IMR-90 (cell line): Measurements from ENCODE around the gene UBFD1. TPM values are rescaled to one million over a fixed set of nuclear protein-coding genes. Genes with fewer than 3 reads are reported as not detected.

Experiments
- ATAC-seq: fragments of 200-7000 bp; cut with Tn5 transposase; 2 replicates; pipeline ENCODE4 v1.9.1; 2020; ENCODE audit warnings: low read depth, mild to moderate bottlenecking, moderate library complexity
- BruUV-seq: library from RNA; stranded (reverse); fragments of 400-500 nt; replicated peaks from 2 replicates; lab custom pipeline; 2021; lab: Mats Ljungman, UMichigan
- CTCF ChIA-PET: fragments of 300-600 bp; formaldehyde crosslinking; extraction: SDS; loops from one replicate; lab custom pipeline; 2021; ENCODE audit warnings: antibody characterized with exemption; lab: Yijun Ruan, JAX
- POLR2A ChIA-PET: fragments of 300-600 bp; sonication (Branson Sonifier 250); formaldehyde crosslinking; loops from one replicate; lab custom pipeline; 2022; ENCODE audit warnings: antibody characterized with exemption; ENCODE audit not compliant: unreplicated experiment; lab: Charles Lee
- DNase-seq: peaks from one replicate; pipeline ENCODE4 v3.0.0; 2013
- H2AFZ ChIP-seq: replicated peaks from 2 replicates; pipeline ENCODE3; 2013; ENCODE audit warnings: low read length, mild to moderate bottlenecking; ENCODE audit not compliant: poor library complexity
- H2AK5ac ChIP-seq: 2 replicates; pipeline ENCODE4 v1.6.1; 2013; ENCODE audit warnings: low read depth, low read length, inconsistent platforms
- H2AK9ac ChIP-seq: replicated peaks from 2 replicates; pipeline ENCODE3; 2013; ENCODE audit warnings: mild to moderate bottlenecking, low read depth, low read length, moderate library complexity; ENCODE audit not compliant: poor library complexity
- H2BK120ac ChIP-seq: 2 replicates; pipeline ENCODE4 v1.6.1; 2013; ENCODE audit warnings: low read depth, low read length, inconsistent platforms
- H2BK15ac ChIP-seq: 3 replicates; pipeline ENCODE4 v1.6.1; 2013; ENCODE audit warnings: low read depth, low read length, inconsistent platforms
- H2BK20ac ChIP-seq: 2 replicates; pipeline ENCODE4 v1.6.1; 2013; ENCODE audit warnings: low read depth, mild to moderate bottlenecking, inconsistent platforms, low read length, moderate library complexity
- H2BK5ac ChIP-seq: 2 replicates; pipeline ENCODE4 v1.6.1; 2013; ENCODE audit warnings: mild to moderate bottlenecking, low read depth, low read length, inconsistent platforms; ENCODE audit not compliant: poor library complexity, severe bottlenecking
- H3K14ac ChIP-seq: replicated peaks from 2 replicates; pipeline ENCODE4 v1.6.1; 2013; ENCODE audit warnings: low read depth, low read length, inconsistent platforms
- H3K18ac ChIP-seq: 2 replicates; pipeline ENCODE4 v1.6.1; 2013; ENCODE audit warnings: low read depth, low read length, control low read depth
- H3K23ac ChIP-seq: 2 replicates; pipeline ENCODE4 v1.6.1; 2013; ENCODE audit warnings: low read depth, low read length, inconsistent platforms
- H3K27ac ChIP-seq: 2 replicates; pipeline ENCODE4 v1.5.1; 2013; ENCODE audit warnings: mild to moderate bottlenecking, control low read depth, low read length; ENCODE audit not compliant: insufficient read depth
- H3K27me3 ChIP-seq: 2 replicates; pipeline ENCODE4 v1.6.1; 2013; ENCODE audit warnings: low read length; ENCODE audit not compliant: control insufficient read depth, insufficient read depth
- H3K36me3 ChIP-seq: 2 replicates; pipeline ENCODE4 v1.6.1; 2013; ENCODE audit warnings: low read length, mixed read lengths; ENCODE audit not compliant: control insufficient read depth, insufficient read depth
- H3K4ac ChIP-seq: 2 replicates; pipeline ENCODE4 v1.6.1; 2013; ENCODE audit warnings: low read depth, low read length, inconsistent platforms
- H3K4me1 ChIP-seq: 2 replicates; pipeline ENCODE4 v1.6.1; 2013; ENCODE audit warnings: low read length, mixed read lengths; ENCODE audit not compliant: control insufficient read depth, insufficient read depth
- H3K4me2 ChIP-seq: 2 replicates; pipeline ENCODE4 v1.6.1; 2013; ENCODE audit warnings: low read depth, mild to moderate bottlenecking, control low read depth, low read length, moderate library complexity
- H3K4me3 ChIP-seq: 2 replicates; pipeline ENCODE4 v1.5.1; 2013; ENCODE audit warnings: low read depth, mild to moderate bottlenecking, control low read depth, low read length, moderate library complexity; ENCODE audit not compliant: insufficient read depth
- H3K56ac ChIP-seq: 2 replicates; pipeline ENCODE4 v1.6.1; 2013; ENCODE audit warnings: low read length, inconsistent platforms; ENCODE audit not compliant: insufficient read depth; ENCODE audit errors: extremely low read depth
- H3K79me1 ChIP-seq, 2 experiments: 2 replicates each; pipeline ENCODE4 v1.6.1; 2013; ENCODE audit warnings: low read length in 2 of 2, inconsistent platforms in 1 of 2, low read depth in 1 of 2
- H3K9ac ChIP-seq: 2 replicates; pipeline ENCODE4 v1.6.1; 2013; ENCODE audit warnings: low read depth, low read length, control low read depth
- H3K9me1 ChIP-seq: 2 replicates; pipeline ENCODE4 v1.6.1; 2013; ENCODE audit warnings: low read length, inconsistent platforms; ENCODE audit not compliant: insufficient read depth
- H3K9me3 ChIP-seq: 2 replicates; pipeline ENCODE4 v1.6.1; 2013; ENCODE audit warnings: low read length; ENCODE audit not compliant: control insufficient read depth, insufficient read depth
- H4K20me1 ChIP-seq: 2 replicates; pipeline ENCODE4 v1.6.1; 2013; ENCODE audit warnings: low read length, inconsistent platforms; ENCODE audit not compliant: insufficient read depth
- H4K5ac ChIP-seq: 2 replicates; pipeline ENCODE4 v1.6.1; 2013; ENCODE audit warnings: mild to moderate bottlenecking, low read depth, low read length, control low read depth
- H4K8ac ChIP-seq, 2 experiments: 2 replicates each; pipeline ENCODE4 v1.6.1; 2013; ENCODE audit warnings: low read depth in 2 of 2, low read length in 2 of 2, control low read depth in 1 of 2, inconsistent platforms in 1 of 2
- H4K91ac ChIP-seq: 2 replicates; pipeline ENCODE4 v1.6.1; 2013; ENCODE audit warnings: low read depth, low read length, inconsistent platforms; ENCODE audit not compliant: insufficient read depth
- BHLHE40 ChIP-seq: fragments of 150-350 bp; IDR thresholded peaks from 2 replicates; pipeline ENCODE4 v1.6.1; 2016; ENCODE audit warnings: mild to moderate bottlenecking, low read depth, low read length
- CEBPB ChIP-seq: IDR thresholded peaks from 2 replicates; pipeline ENCODE4 v1.6.1; 2012; ENCODE audit warnings: low read depth, low read length, improper control_type of control experiment
- CHD1 ChIP-seq: IDR thresholded peaks from 2 replicates; pipeline ENCODE4 v1.6.1; 2012; ENCODE audit warnings: low read depth, low read length, improper control_type of control experiment
- CTCF ChIP-seq: conservative IDR thresholded peaks from 2 replicates; pipeline ENCODE4 v1.5.1; 2012; ENCODE audit warnings: mild to moderate bottlenecking, low read depth, low read length, improper control_type of control experiment
- ELK1 ChIP-seq: fragments of 150-350 bp; IDR thresholded peaks from 2 replicates; pipeline ENCODE4 v1.6.1; 2016; ENCODE audit warnings: low read depth, mild to moderate bottlenecking, low read length, moderate library complexity, borderline replicate concordance
- FOS ChIP-seq: fragments of 150-350 bp; IDR thresholded peaks from 2 replicates; pipeline ENCODE4 v1.6.1; 2016; ENCODE audit warnings: low read depth, low read length
- MAFK ChIP-seq: IDR thresholded peaks from 2 replicates; pipeline ENCODE4 v1.6.1; 2012; ENCODE audit warnings: low read depth, low read length, improper control_type of control experiment
- MAZ ChIP-seq: IDR thresholded peaks from 2 replicates; pipeline ENCODE4 v1.6.1; 2012; ENCODE audit warnings: low read depth, mild to moderate bottlenecking, low read length, improper control_type of control experiment, moderate library complexity, borderline replicate concordance
- MXI1 ChIP-seq: IDR thresholded peaks from 2 replicates; pipeline ENCODE4 v1.6.1; 2012; ENCODE audit warnings: low read depth, mild to moderate bottlenecking, low read length, moderate library complexity, borderline replicate concordance
- POLR2A ChIP-seq: IDR thresholded peaks from 2 replicates; pipeline ENCODE4 v1.6.1; 2012; ENCODE audit warnings: mild to moderate bottlenecking, low read depth, low read length
- RCOR1 ChIP-seq: IDR thresholded peaks from 2 replicates; pipeline ENCODE4 v1.6.1; 2012; ENCODE audit warnings: mild to moderate bottlenecking, low read length, improper control_type of control experiment; ENCODE audit not compliant: insufficient replicate concordance
- RFX5 ChIP-seq: IDR thresholded peaks from 2 replicates; pipeline ENCODE4 v1.8.0; 2012; ENCODE audit warnings: low read depth, mild to moderate bottlenecking, low read length, moderate library complexity
- SMC3 ChIP-seq: fragments of 150-350 bp; IDR thresholded peaks from 2 replicates; pipeline ENCODE4 v1.6.1; 2016; ENCODE audit warnings: low read depth, mild to moderate bottlenecking, antibody characterized with exemption, low read length, moderate library complexity
- WGBS, 2 experiments: methylation state at CpG; one replicate each; pipeline versions ENCODE4 v1.1.5 to v1.1.7; 2013; ENCODE audit warnings: missing lambda C conversion rate in 2 of 2; ENCODE audit not compliant: insufficient read length in 1 of 2; ENCODE audit errors: extremely low coverage in 2 of 2; 5-methylcytosine and 5-hydroxymethylcytosine counted together
- dilution Hi-C: fragments of 300-500 bp; cut with HindIII; formaldehyde crosslinking; loops from one replicate; pipeline ENCODE4 v1.14.3; 2018; ENCODE audit warnings: low sequenced_read_pairs; ENCODE audit not compliant: unreplicated experiment
- in situ Hi-C: fragments of 300-500 bp; cut with MboI; formaldehyde crosslinking; loops from 3 replicates; pipeline ENCODE4 v1.14.3; 2019; ENCODE audit warnings: low sequenced_read_pairs, inconsistent platforms, mixed read lengths
- intact Hi-C: fragments of 100-400 bp; cut with micrococcal nuclease; formaldehyde crosslinking; loops from 2 replicates; pipeline ENCODE4 v1.10.0; 2022
- polyA plus RNA-seq, 3 experiments: library from polyadenylated mRNA; depleted of rRNA; stranded (reverse); fragments of >200 nt; gene quantifications; 2 replicates each; pipeline ENCODE4 v1.2.3, GENCODE V29; 2012; ENCODE audit warnings: low replicate concordance in 1 of 3
- total RNA-seq: library from RNA; depleted of rRNA; stranded (reverse); fragments of >200 nt; gene quantifications from 2 replicates; pipeline ENCODE4 v1.2.3, GENCODE V29; 2012
- TF ChIP-seq, protein P1 (sequence below): fragments of 150-350 bp; IDR thresholded peaks from 2 replicates; pipeline ENCODE4 v1.6.1; 2017; ENCODE audit warnings: mild to moderate bottlenecking, antibody characterized with exemption, low read length, low read depth

UBFD1 gene
- total and polyA plus RNA-seq, 2 of the 4 experiments (the other 2 are of a cell fraction) = 39.3 to 55.0 TPM

GRCh38 chr16:23597003-23597756 lies 39.7 kb downstream of the UBFD1 start:
- DNase-seq (no peak), ATAC-seq (no peak)
- Histone ChIP-seq H2BK120ac (no peak overlapping the region), H4K8ac (peak overlapping the region; percentile 58 to 75; a peak in 3 of 4 replicates), H3K4me1 (peaks cover 3% of the 10 kb centered on the region; the same call in 1 of the 2 replicates), H2BK15ac (no peak overlapping the region), H2AFZ (peak overlapping the region; percentile 54), H2BK5ac (no peak overlapping the region), H3K4me2 (no peak overlapping the region), H3K9ac (no peak overlapping the region), H2AK9ac (peak overlapping the region; percentile 68), H2AK5ac (peak overlapping the region; percentile 51; the same call in 1 of the 2 replicates), H3K79me1 (peaks cover 0 to 23% of the 10 kb centered on the region in 2 experiments; a peak in 3 of 4 replicates), H3K4me3 (no peak overlapping the region), H4K20me1 (peaks cover 18% of the 10 kb centered on the region), H3K23ac (no peak overlapping the region), H3K9me1 (peaks cover 5% of the 10 kb centered on the region), H2BK20ac (no peak overlapping the region), H3K18ac (no peak overlapping the region), H3K9me3 (no peaks in the 10 kb centered on the region), H3K4ac (no peak overlapping the region; the same call in 1 of the 2 replicates), H3K27ac (no peak overlapping the region), H4K91ac (no peak overlapping the region), H3K36me3 (peaks cover 10% of the 10 kb centered on the region), H4K5ac (peak overlapping the region; percentile 67), H3K14ac (no peak overlapping the region), H3K27me3 (no peaks in the 10 kb centered on the region), H3K56ac (no peak overlapping the region)
- in situ Hi-C loops (no loop called here), intact Hi-C loops (loop anchor here (2.0 kb wide), 1 partner anchor 44 kb away; the partner anchor contains the start of genes DCTN5 and PALB2), dilution Hi-C loops (no loop called here)
- WGBS, 2 experiments = 80% methylated on average over 1 of the region's 11 CpGs; no CpG with 5 or more reads in 1 of the 2 experiments
- POLR2A ChIA-PET = no interaction called here
- BruUV-seq = no TSS peak
- CTCF ChIA-PET = interaction anchor here (0.8 kb wide), 1 partner anchor 12 kb away, joined by 3 read pairs; no protein-coding TSS in a partner anchor
- no peak for TF ChIP-seq ELK1
- TF ChIP-seq FOS = no peak
- TF ChIP-seq MXI1 = no peak
- TF ChIP-seq MAZ = no peak
- TF ChIP-seq, protein P1, sequence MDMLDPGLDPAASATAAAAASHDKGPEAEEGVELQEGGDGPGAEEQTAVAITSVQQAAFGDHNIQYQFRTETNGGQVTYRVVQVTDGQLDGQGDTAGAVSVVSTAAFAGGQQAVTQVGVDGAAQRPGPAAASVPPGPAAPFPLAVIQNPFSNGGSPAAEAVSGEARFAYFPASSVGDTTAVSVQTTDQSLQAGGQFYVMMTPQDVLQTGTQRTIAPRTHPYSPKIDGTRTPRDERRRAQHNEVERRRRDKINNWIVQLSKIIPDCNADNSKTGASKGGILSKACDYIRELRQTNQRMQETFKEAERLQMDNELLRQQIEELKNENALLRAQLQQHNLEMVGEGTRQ = no peak
- TF ChIP-seq CEBPB = no peak
- no peak for TF ChIP-seq BHLHE40
- TF ChIP-seq CTCF = no peak
- TF ChIP-seq RFX5 = no peak
- TF ChIP-seq RCOR1 = no peak
- TF ChIP-seq MAFK = no peak
- TF ChIP-seq CHD1 = no peak
- TF ChIP-seq SMC3 = no peak
- no peak for TF ChIP-seq POLR2A
